Ovary (tissue), 3 donors: ENCODE data around the gene BRPF1.

Experiments
- EP300 ChIP-seq: sonication (generic); formaldehyde crosslinking; IDR thresholded peaks from one replicate; pipeline ENCODE4 v1.6.1; 2017; ENCODE audit warnings: antibody characterized with exemption
- POLR2A ChIP-seq: fragments of 450-650 bp; IDR thresholded peaks from one replicate; pipeline ENCODE4 v1.6.1; 2017; ENCODE audit warnings: antibody characterized with exemption, mild to moderate bottlenecking, moderate library complexity
- TF ChIP-seq, protein P1 (sequence below), 3 donors: fragments of 450-650 bp in 2 of 3; fragments of 200-600 bp in 1 of 3; IDR thresholded peaks; one replicate each; pipeline versions ENCODE4 v1.5.1 to v1.8.0; 2016 to 2022; ENCODE audit warnings: antibody characterized with exemption in 3 of 3, mild to moderate bottlenecking in 1 of 3
- donor health status: DM: no; HTN: no; CAD: no.

DNA sequence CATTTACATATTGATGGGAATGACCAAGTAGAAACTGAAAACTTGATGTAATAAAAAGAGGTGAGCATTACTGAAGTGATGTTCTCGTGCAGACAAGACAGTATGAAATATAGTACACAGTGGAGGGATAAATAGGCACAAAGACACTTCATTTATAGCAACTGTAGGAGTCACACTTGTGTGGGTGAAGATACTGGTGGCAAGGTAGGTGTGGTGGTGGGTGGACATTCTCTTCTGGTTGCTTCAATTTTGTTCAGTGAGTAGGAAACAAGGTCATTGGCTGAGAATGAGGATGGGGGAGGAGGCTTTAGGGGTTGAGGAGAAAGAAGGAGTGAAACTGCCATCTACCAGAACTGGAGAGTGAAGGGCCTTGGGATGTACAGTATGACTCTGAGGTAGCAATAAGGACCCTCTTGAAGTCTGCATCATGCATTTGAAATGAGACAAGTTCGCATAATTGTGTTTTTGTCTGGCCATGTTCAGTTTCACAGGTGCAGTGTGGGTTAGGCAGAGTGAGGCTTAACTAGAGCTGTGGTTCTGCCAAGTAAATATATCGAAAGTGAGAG lies 21.3 kb upstream of the BRPF1 start:
- TF ChIP-seq, protein P1, sequence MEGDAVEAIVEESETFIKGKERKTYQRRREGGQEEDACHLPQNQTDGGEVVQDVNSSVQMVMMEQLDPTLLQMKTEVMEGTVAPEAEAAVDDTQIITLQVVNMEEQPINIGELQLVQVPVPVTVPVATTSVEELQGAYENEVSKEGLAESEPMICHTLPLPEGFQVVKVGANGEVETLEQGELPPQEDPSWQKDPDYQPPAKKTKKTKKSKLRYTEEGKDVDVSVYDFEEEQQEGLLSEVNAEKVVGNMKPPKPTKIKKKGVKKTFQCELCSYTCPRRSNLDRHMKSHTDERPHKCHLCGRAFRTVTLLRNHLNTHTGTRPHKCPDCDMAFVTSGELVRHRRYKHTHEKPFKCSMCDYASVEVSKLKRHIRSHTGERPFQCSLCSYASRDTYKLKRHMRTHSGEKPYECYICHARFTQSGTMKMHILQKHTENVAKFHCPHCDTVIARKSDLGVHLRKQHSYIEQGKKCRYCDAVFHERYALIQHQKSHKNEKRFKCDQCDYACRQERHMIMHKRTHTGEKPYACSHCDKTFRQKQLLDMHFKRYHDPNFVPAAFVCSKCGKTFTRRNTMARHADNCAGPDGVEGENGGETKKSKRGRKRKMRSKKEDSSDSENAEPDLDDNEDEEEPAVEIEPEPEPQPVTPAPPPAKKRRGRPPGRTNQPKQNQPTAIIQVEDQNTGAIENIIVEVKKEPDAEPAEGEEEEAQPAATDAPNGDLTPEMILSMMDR (IDR thresholded peaks at IDR 0.05) = no peak
- TF ChIP-seq POLR2A = no peak
- TF ChIP-seq EP300 = no peak
